HepG2 (cell line): ENCODE results near the gene GSK3B. TPM values are rescaled to one million over a fixed set of nuclear protein-coding genes. Genes with fewer than 3 reads are reported as not detected.
A peak's percentile ranks its signal among the peaks of the same experiment; 100 is the strongest.

Experiments
- ATAC-seq: fragments of 200-7000 bp; cut with Tn5 transposase; 3 replicates; pipeline ENCODE4 v1.9.1; 2020; ENCODE audit warnings: mild to moderate bottlenecking, moderate library complexity
- BruUV-seq: library from RNA; stranded (reverse); fragments of 400-500 nt; replicated peaks from 2 replicates; lab custom pipeline; 2021; lab: Mats Ljungman, UMichigan
- CTCF ChIA-PET: fragments of 300-600 bp; formaldehyde crosslinking; extraction: SDS; loops from one replicate; lab custom pipeline; 2021; ENCODE audit warnings: low total read pairs, inconsistent platforms, low intra/inter-chr PET ratio; lab: Yijun Ruan, JAX
- POLR2A ChIA-PET: fragments of 350-600 bp; sonication (Branson Sonifier 250); formaldehyde crosslinking; loops from one replicate; lab custom pipeline; 2020; ENCODE audit warnings: antibody characterized with exemption, inconsistent platforms; lab: Yijun Ruan, JAX
- DNase-seq: peaks from one replicate; pipeline ENCODE4 v3.0.0-alpha.2; 2015; ENCODE audit warnings: low spot score
- FAIRE-seq: peaks from 3 replicates; lab custom pipeline; 2011; peaks lifted over from hg19 to GRCh38; lab: Jason Lieb, UNC
- H2AFZ ChIP-seq: one replicate; pipeline ENCODE4 v1.6.1; 2011; ENCODE audit warnings: low read length, inconsistent platforms
- H3K27ac ChIP-seq: fragments of 300-600 bp; 3 replicates; pipeline ENCODE4 v1.8.0; 2011; ENCODE audit warnings: mixed run types, mild to moderate bottlenecking, mixed read lengths, low read length, inconsistent platforms; ENCODE audit not compliant: insufficient read depth; ENCODE audit errors: extremely low read length
- H3K27me3 ChIP-seq, 2 experiments: fragments of 200-600 bp in 1 of 2; 2 replicates in 1 of 2; 3 replicates in 1 of 2; pipeline versions ENCODE4 v1.6.0 to v1.8.0; 2011; ENCODE audit warnings: low read length in 2 of 2, mild to moderate bottlenecking in 2 of 2, moderate library complexity in 2 of 2, inconsistent platforms in 1 of 2; ENCODE audit not compliant: insufficient read depth in 2 of 2, control insufficient read depth in 1 of 2
- H3K36me3 ChIP-seq, 2 experiments: fragments of 200-600 bp in 1 of 2; replicated peaks in 1 of 2; 2 replicates in 1 of 2; 3 replicates in 1 of 2; pipeline versions ENCODE4 v1.5.1 to v1.8.0; 2011; ENCODE audit warnings: low read length in 2 of 2, inconsistent platforms in 1 of 2; ENCODE audit not compliant: insufficient read depth in 2 of 2, control insufficient read depth in 1 of 2
- H3K4me1 ChIP-seq: 2 replicates; pipeline ENCODE4 v1.5.1; 2012; ENCODE audit warnings: low read length, inconsistent platforms; ENCODE audit not compliant: insufficient read depth
- H3K4me2 ChIP-seq: 2 replicates; pipeline ENCODE4 v1.6.0; 2011; ENCODE audit warnings: low read depth, low read length, inconsistent platforms
- H3K4me3 ChIP-seq, 3 experiments: fragments of 200-600 bp in 1 of 3; sonication (generic), shearing (Covaris generic) in 1 of 3; replicated peaks in 1 of 3; 2 replicates each; pipeline ENCODE4 v1.5.1; 2011 to 2016; ENCODE audit warnings: low read length in 3 of 3, inconsistent platforms in 2 of 3, low read depth in 2 of 3, mild to moderate bottlenecking in 2 of 3, control low read depth in 1 of 3, mixed read lengths in 1 of 3; ENCODE audit not compliant: insufficient read depth in 1 of 3
- H3K79me2 ChIP-seq: one replicate; pipeline ENCODE4 v1.6.1; 2011; ENCODE audit warnings: low read length, inconsistent platforms; ENCODE audit not compliant: insufficient read depth
- H3K9ac ChIP-seq: 2 replicates; pipeline ENCODE4 v1.6.0; 2011; ENCODE audit warnings: mild to moderate bottlenecking, low read depth, low read length, inconsistent platforms; ENCODE audit not compliant: insufficient read depth
- H3K9me3 ChIP-seq: 2 replicates; pipeline ENCODE4 v1.5.1; 2012; ENCODE audit warnings: mild to moderate bottlenecking, low read length
- H4K20me1 ChIP-seq: 2 replicates; pipeline ENCODE4 v1.6.0; 2011; ENCODE audit warnings: inconsistent platforms, mild to moderate bottlenecking, low read length, moderate library complexity; ENCODE audit not compliant: insufficient read depth
- ZNF251 ChIP-seq: sonication (generic); formaldehyde crosslinking; IDR thresholded peaks from 2 replicates; pipeline ENCODE4 v1.9.0; 2021; ENCODE audit warnings: mild to moderate bottlenecking, missing genetic modification reagents
- ZNF362 ChIP-seq: sonication (generic); formaldehyde crosslinking; IDR thresholded peaks from 2 replicates; pipeline ENCODE4 v1.4.0; 2020; ENCODE audit warnings: missing genetic modification reagents, mild to moderate bottlenecking, borderline replicate concordance
- ZNF7 ChIP-seq: IDR thresholded peaks from 2 replicates; pipeline ENCODE4 v1.6.1; 2016; ENCODE audit warnings: missing biosample characterization, missing genetic modification reagents
- ZNF891 ChIP-seq: sonication (generic); formaldehyde crosslinking; IDR thresholded peaks from 2 replicates; pipeline ENCODE4 v1.5.0; 2020; ENCODE audit warnings: mild to moderate bottlenecking, missing genetic modification reagents
- WGBS: methylation state at CpG from one replicate; pipeline ENCODE4 v1.1.6; 2017; ENCODE audit warnings: low lambda C conversion rate; 5-methylcytosine and 5-hydroxymethylcytosine counted together
- in situ Hi-C: cut with HindIII; loops from 2 replicates; pipeline ENCODE4 v1.10.0; 2017; ENCODE audit warnings: low pct_unique_long_range_greater_than_20kb; ENCODE audit not compliant: extremely low pct_ligation_motif_present
- intact Hi-C: fragments of 100-400 bp; cut with micrococcal nuclease; formaldehyde crosslinking; loops from one replicate; pipeline ENCODE4 v1.10.0; 2022; ENCODE audit not compliant: unreplicated experiment
- polyA plus RNA-seq, 8 experiments: library from polyadenylated mRNA; depleted of rRNA in 3 of 8; stranded (reverse) in 7 of 8; unstranded in 1 of 8; fragments of >200 nt; fragmentation: Illumina TruSeq in 4 of 8; extraction: Trizol in 4 of 8; gene quantifications; 2 replicates each; pipeline versions ENCODE4 v1.2.1 to v1.2.3, GENCODE V29; 2011 to 2016; ENCODE audit warnings: low read depth in 4 of 8, missing spikeins in 1 of 8, mixed read lengths in 1 of 8; ENCODE audit not compliant: insufficient read depth in 1 of 8
- total RNA-seq, 5 experiments: library from RNA; depleted of rRNA; stranded (reverse); fragments of >200 nt; fragmentation: Illumina TruSeq; extraction: Trizol; gene quantifications; 2 replicates each; pipeline ENCODE4 v1.2.3, GENCODE V29; 2016; ENCODE audit warnings: low read depth in 1 of 5

GSK3B gene
- total and polyA plus RNA-seq, 2 of the 13 experiments (the other 11 are each of a cell fraction or from before 2014, with no cell fraction given), result 22.3 to 30.1 TPM

GRCh38 chr3:119924111-119925094 lies 169.8 kb downstream of the GSK3B start (continued):
- no peak for TF ChIP-seq ZNF251 (CRISPR knock-in tag)
- peak; percentile 63 for TF ChIP-seq ZNF7 (CRISPR knock-in tag)

DNA sequence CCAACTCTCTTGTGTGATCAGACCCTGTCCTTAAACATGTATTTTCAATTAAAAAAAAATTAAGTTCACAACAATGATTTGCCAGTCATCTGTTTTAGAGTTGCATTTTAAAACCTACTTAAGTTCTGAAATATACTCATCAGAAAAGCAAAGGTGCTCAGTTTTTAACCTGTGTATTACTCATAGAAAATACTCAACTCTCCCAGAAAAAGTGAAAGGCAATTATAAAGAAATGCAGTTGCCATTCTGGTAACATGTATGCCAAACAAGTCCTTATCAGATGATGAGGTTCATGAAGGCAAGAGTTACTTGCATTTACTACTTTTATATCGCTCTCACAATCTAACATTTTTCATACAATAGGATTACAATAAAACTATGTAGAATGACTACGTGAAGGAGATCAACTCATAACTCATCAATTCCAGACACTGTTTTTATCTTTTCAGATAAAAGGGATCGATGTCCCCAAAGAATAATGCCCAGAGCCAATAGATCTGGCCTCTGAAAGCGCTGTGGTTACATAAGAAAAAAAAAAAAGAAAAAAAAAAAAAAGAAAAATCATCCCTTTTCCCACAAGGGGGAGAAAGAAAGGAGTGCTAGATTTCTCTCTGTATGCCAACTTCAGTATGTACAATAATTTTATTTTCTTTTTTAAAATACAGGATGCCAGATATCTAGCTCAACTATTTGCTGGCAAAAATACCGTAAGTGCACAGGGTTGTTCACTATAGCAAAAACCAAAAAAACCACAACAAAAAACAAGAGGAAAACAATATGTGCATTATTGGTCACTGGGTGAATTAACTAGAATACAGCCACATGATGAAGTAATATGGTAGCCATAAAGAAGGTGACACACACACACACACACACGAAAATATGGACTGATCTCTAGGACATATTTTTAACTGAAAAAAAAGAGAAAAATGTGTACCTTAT lies 175.0 kb downstream of the GSK3B start:
- H3K9me3 ChIP-seq, result no peaks in the 10 kb centered on the region
- in situ Hi-C loops, result no loop called here
- no peak overlapping the region for H3K4me2 ChIP-seq
- no peak for ATAC-seq
- no peaks in the 10 kb centered on the region for H4K20me1 ChIP-seq
- peaks cover 0 to 21% of the 10 kb centered on the region in 2 experiments; a peak in 3 of 5 replicates for H3K36me3 ChIP-seq
- no peak for TF ChIP-seq ZNF891 (CRISPR knock-in tag)
- TF ChIP-seq ZNF362 (CRISPR knock-in tag), result peak; percentile 40; the same call in 1 of the 2 replicates
- H3K27me3 ChIP-seq, result no peaks in the 10 kb centered on the region
- H2AFZ ChIP-seq, result no peak overlapping the region
- H3K9ac ChIP-seq, result no peak overlapping the region
- intact Hi-C loops, result no loop called here
- no peaks in the 10 kb centered on the region for H3K79me2 ChIP-seq
- WGBS, result 95% methylated on average over 6 of the region's 6 CpGs
- POLR2A ChIA-PET, result no interaction called here
- BruUV-seq, result no TSS peak
- DNase-seq, result no peak
- H3K27ac ChIP-seq, result no peak overlapping the region
- no peaks in the 10 kb centered on the region for H3K4me1 ChIP-seq
- CTCF ChIA-PET, result no interaction called here
- FAIRE-seq, result no peak
- H3K4me3 ChIP-seq, result no peak overlapping the region
